ENCODE results near the gene PSMD13. TPM values are rescaled to one million over a fixed set of nuclear protein-coding genes. Genes with fewer than 3 reads are reported as not detected.

PSMD13 gene
- total and polyA plus RNA-seq, 2 of the 13 experiments (the other 11 are each of a cell fraction or from before 2014, with no cell fraction given), result 83.0 to 117 TPM

- no peak for TF ChIP-seq ATF2 (CRISPR knock-in tag; IDR thresholded peaks at IDR 0.05)
- no peak; the same call in 1 of the 2 replicates for TF ChIP-seq MEF2D (CRISPR knock-in tag; IDR thresholded peaks at IDR 0.05)
- no peak for TF ChIP-seq ZMAT5 (CRISPR knock-in tag; IDR thresholded peaks at IDR 0.05; ENCODE audit: borderline replicate concordance, low read depth)
- peak in 1 of 2 experiments; percentile 60; a peak in 2 of 4 replicates for TF ChIP-seq HMGXB4 (CRISPR knock-in tag; IDR thresholded peaks at IDR 0.05; ENCODE audit: borderline replicate concordance in 1 of 2, low read depth in 1 of 2)
- TF ChIP-seq ZNF350 (CRISPR knock-in tag; IDR thresholded peaks at IDR 0.05; ENCODE audit: borderline replicate concordance, low read depth), result peak; percentile 34; the same call in 1 of the 2 replicates
- peak; percentile 88 for TF ChIP-seq YEATS2 (CRISPR knock-in tag; IDR thresholded peaks at IDR 0.05; ENCODE audit: borderline replicate concordance)
- no peak for TF ChIP-seq ZNF672 (CRISPR knock-in tag; IDR thresholded peaks at IDR 0.05)
- no peak for TF ChIP-seq ZNF710 (CRISPR knock-in tag; IDR thresholded peaks at IDR 0.05; ENCODE audit: borderline replicate concordance)
- TF ChIP-seq ZNF335 (CRISPR knock-in tag; IDR thresholded peaks at IDR 0.05), result no peak
- TF ChIP-seq FUBP1 (CRISPR knock-in tag; IDR thresholded peaks at IDR 0.05; ENCODE audit: borderline replicate concordance), result no peak
- TF ChIP-seq ZNF570 (CRISPR knock-in tag; IDR thresholded peaks at IDR 0.05; ENCODE audit: borderline replicate concordance), result no peak
- 0 out of 3 replicates have a peak, but pooled peaks have one; percentile 9 for TF ChIP-seq MXI1 (IDR thresholded peaks at IDR 0.05; ENCODE audit: borderline replicate concordance, low read depth, low read length)
- no peak for TF ChIP-seq TEAD2 (CRISPR knock-in tag; IDR thresholded peaks at IDR 0.05)
- TF ChIP-seq SRSF4 (IDR thresholded peaks at IDR 0.05; ENCODE audit: low read depth, low read length, poor library complexity, severe bottlenecking), result no peak
- TF ChIP-seq HNRNPUL1 (IDR thresholded peaks at IDR 0.05; ENCODE audit: low read depth, low read length), result no peak; the same call in 1 of the 2 replicates
- peak; percentile 60; the same call in 1 of the 2 replicates for TF ChIP-seq SPEN (CRISPR knock-in tag; IDR thresholded peaks at IDR 0.05; ENCODE audit: low read depth)
- 0 out of 2 replicates have a peak, but pooled peaks have one; percentile 28 for TF ChIP-seq ZNF232 (CRISPR knock-in tag; IDR thresholded peaks at IDR 0.05; ENCODE audit: borderline replicate concordance)
- TF ChIP-seq FIP1L1 (IDR thresholded peaks at IDR 0.05; ENCODE audit: borderline replicate concordance, insufficient read depth, low read depth, low read length), result no peak
- TF ChIP-seq RFXANK (CRISPR knock-in tag; IDR thresholded peaks at IDR 0.05), result no peak
These were observed at the start of gene PSMD13 (continued) for GRCh38 chr11:236774-237767.

Data from HepG2 (cell line).